GM18508 (cell line): ENCODE results near the gene SLC1A2.

Experiments
- ATAC-seq: cut with Tn5 transposase; IDR thresholded peaks from one replicate; pipeline ENCODE4 v1.9.1; 2021; ENCODE audit warnings: moderate number of reproducible peaks; ENCODE audit not compliant: insufficient read depth, unreplicated experiment

The SLC1A2 gene

DNA sequence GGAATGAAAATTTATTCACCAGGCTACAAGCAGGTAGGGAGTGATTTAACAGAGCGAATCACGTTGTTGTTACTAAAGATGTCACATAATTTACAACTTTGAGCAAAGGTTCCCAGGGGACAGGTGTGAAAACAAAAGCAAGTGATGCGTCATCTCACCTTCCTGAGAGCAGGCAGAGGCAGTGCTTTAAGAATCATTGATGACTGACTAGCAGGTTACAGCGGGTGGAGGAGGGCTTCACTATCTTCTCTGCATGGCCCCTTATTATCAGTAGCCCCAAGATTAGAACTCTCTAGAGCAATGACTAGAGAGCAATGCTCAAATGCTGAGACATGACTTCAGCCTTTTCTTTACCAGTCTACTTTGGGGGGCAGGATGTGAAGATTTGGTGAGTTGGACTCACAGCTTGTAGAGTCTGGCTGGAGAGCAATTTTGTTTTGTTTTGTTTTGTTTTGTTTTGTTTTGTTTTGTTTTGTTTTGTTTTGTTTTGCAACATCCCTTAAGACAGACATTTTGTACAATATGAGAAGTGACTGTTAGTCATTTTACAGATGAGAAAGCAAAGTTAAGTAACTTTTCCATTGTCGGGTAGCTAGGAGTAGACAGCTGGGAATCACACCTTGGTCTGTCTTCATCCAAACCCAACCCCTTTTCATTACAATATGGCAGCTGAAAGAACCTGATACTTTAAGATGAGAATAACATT, 84.8 kb downstream of the SLC1A2 start:
- ATAC-seq: peak; percentile 62

DNA sequence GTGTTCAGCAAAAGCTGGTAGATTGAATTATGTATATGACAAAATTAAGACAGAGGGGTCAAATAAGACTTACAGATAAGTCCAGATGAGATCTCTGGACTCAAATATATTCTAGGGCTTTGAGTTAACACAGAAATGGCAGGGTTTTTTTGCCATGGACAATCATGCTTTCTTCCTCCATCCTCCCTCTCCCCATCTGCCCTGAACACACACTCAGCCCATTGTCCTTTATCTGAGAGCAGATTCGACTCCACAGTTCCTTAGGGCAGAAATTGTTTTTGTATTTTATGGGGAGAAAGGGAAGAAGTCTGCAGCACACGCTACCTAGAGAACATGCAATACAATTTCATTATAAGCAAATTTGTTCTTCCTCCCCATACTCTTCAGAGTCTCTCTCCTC, 86.8 kb downstream of the SLC1A2 start:
- no peak for ATAC-seq

DNA sequence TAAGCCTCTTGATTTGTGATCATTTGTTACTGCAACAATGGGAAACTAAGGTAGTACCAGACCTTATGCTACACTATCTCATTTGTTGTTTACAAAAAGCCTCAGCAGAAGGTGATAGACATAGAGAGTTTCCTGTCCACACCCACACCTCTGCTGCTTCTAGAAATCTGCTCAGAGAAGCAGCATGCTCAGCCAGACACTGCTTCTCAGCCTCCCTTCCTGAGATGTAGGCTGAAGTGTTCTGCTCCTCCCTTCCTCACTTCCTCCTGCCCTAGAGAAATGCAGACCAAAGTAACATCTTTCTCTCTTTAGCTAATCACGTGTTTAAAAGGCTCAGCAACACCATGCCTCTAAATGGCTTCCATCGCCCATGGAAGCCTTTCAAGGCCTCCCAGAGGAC, 88.4 kb downstream of the SLC1A2 start:
- ATAC-seq: no peak

DNA sequence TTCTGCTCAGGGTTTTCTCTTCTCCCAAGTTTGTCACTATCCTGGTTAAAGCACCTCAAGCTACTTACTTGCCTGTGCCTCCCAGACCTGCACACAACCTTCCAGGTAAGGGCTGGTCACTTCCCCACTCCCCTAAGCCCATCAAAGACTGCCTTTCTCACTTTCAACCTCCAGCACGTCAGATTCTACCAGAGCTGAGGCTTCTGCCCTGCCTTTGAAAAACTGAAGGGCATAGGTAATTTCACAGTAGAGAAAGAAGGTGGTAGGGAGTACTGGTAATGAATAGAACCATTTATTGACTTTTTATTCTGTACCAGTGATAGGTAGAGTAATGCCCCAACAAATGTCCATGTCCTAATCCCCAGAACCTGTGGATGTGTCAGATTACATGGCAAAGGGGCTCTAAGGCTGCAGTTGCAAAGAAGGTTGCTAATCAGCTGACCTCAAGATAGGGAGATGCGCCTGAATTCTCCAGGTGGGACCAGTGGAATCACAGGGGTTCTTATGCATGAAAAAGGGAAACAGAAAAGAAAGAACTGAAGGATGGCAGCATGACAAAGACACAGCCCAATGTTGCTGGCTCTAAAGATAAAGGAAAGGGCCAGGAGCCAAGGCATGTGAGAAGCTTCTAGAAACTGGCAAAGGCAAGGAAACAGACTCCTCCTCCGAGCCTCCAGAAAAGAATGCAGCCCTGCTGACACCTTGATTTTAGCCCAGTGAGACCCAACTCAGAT, 89.0 kb downstream of the SLC1A2 start:
- no peak for ATAC-seq

DNA sequence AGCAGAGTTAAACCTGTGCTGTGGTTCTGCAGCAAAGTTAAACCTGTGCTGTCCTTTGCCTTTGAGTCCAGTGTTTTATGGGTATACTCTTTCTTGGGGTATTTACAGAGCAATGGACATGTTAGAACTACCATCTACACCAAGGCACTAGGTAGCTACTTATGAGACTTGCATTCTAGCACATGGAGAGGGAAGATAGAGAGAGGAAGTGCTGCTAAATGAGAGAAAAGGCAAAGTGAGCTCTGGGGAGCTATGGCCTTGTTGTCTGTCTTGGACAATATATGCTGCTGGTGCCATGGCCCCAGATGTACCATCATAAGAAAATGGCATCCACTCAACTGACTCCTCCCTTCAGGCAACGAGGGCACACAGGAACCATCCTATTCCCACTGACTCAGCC, 91.5 kb downstream of the SLC1A2 start:
- ATAC-seq: no peak

DNA sequence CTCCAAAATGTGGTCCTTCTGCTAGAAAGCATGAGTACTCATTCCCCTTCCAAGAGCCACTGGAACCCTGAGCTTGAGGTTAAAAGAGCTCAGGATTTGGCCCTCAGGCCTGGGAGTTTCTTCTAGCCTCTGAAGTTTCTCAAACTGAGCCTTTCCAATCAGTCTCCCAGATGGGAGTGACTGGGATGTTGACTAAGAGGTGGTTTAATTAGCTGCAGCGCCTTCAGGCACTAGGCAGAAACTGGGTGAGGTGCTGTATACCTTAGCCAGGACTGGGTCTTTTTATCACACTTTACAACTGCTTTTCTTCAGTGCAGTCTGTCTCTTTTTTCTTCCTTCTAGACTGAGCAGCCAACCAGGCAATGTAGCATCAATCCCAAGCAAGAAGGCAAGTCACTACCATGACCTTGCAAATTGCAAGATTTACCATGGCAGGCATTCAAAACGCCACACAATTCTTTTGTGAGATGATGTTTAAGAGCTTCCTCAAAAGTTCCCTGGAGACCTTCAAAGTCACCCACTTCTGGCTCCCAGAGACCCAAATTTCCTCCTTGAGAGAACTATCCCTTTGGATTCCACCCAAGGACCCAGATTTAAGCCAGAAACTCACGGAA, 93.0 kb downstream of the SLC1A2 start:
- ATAC-seq: no peak

DNA sequence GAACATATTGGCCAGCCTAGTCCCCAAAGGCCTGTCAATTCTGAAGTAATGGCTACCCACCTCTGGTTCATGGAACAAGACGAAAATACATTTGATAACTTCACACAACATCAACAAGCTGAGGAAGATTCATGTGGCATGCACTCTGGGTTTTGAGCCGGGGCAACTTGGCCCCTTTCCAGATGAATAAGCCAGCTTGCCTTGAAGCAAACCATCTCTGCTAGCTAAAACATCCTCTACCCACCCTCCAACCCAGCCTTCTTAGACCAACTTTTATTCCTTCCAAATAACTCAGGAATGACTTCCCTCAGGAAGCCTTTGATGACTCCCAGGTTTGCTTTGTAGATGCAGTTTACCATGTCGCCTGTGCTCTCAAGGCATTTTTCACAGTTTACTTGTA, 94.4 kb downstream of the SLC1A2 start:
- ATAC-seq: no peak

DNA sequence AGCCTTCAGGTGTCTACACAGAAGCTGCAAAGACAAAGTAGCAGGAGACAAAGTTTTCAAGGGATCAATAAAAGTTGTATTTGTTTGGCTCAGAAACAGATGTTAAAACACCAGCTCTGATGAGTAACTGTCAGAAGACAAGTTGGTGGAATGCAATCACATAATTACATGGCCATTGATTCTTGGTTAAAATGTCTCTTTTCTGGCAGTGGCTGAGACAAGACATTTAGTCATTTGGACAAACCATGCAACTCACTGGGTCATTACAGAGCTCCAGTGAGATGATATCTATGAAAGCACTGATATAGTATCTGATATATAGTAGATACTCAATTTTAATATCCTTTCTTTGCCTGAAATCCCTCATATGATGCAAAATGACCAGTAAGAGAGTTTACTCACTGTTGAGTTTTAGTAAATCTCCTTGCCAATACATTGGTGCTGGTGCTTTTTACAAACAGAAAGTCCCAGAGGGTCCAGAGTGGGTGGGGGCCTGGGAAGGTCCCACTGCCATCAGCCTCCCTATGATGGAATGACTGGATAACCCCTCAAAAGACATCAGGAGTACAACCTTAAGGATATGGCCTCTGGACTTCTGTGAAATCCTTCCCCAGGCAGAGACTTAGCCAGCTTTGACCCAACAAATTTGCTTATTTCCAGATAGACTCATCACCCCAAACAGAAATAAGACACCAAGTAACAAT, 95.0 kb downstream of the SLC1A2 start:
- no peak for ATAC-seq

DNA sequence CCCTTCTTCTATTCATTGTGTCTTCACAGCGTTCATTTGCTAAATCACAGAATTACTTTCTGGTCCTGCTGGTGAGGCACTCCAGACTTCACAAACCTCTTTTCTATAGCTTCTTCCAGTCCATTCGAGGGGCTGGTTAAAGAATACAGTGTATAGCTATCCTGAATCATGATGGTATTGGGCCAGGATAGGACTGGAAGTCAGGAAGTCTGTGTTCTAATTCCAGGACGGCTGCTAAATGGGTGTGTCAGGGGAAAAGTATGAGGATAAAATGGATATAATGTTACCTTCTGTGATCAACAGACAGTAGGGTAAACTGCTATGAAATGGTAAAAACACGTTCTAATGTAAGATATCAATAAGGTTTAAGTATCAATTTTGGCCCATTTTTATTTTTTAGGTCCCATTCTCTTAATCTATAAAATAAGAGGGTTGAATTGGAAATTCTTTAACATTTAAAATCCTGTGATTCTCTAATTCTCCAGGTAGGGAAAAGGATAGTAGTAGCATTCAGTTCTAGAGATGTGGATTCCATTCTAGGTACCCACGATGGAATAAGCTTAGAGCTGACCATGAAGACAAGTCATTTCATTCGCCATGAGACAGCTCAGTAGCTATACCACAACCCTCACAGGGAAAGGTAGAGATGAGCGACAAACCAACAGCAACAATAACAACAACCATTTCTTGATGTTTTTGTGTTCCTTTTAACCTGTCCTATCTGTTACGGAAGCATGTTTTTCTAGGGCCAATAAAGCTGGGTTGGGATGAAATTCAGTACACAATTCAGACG, 96.1 kb downstream of the SLC1A2 start:
- ATAC-seq: no peak

DNA sequence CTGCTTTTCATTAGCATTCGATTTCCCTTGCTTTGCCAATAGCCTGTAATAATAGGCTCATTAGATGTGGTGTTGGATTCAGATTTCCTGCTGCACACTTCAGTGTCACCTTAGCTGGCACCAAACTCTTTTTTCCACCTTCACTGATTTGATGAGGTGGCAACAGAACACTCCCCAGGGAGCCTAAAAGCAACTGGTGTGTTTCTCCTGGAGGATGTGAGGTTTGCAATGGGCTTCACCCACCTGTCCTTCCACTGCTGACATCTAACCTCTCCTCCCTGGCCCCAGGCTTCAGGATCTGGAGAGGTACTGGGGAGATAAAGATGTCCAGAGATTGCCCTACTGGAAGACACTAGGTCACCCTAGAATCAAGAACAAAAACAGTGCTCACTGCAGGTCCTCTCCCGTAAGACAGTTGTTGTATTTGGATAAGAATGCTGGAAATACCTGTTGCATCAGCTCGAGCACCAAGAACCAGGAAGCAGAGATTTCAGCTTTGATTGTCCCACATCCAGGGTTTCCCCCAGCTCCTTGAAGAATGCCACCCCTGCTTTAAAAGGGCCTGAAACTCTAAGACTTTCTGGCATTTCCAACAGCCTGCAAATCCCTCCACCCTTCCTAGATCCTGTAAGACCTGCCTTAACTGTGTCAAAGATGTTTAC, 96.9 kb downstream of the SLC1A2 start:
- ATAC-seq: no peak

DNA sequence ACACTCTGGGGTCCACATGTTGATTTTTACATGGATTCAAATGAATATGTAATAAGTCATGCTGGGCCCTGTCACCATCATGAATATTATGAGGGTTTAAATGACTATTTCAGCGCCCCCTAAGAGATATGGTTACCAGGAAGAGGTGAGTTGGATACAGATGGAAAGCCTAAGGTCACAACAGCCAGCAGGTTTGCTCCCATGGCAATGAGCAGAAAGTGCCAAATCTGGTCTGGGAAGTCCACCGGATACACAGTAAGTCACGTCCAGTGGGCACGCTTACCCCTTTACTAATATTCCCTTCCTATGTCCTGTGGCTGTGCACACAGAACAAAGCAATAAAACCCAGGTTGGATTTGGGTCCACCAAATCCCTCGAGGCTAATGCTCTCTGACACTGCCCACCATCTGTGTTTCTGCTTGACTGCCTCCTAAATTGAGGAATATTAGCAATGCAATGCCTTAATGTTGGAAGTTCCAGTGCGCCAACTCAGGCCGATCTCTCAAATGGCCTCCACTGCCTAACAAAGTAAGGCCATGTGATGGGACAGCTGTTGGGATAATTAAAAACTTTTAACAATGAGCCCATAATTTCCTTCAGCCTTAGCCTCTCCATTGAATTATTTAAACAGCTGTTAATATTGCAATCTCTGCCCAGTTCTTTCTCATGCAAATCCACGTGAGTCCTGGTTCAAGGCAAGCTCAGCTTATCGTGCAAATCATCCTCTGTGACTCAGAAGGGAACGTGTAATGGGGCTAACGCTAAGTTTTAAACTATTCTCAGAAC, 97.6 kb downstream of the SLC1A2 start:
- ATAC-seq: no peak

DNA sequence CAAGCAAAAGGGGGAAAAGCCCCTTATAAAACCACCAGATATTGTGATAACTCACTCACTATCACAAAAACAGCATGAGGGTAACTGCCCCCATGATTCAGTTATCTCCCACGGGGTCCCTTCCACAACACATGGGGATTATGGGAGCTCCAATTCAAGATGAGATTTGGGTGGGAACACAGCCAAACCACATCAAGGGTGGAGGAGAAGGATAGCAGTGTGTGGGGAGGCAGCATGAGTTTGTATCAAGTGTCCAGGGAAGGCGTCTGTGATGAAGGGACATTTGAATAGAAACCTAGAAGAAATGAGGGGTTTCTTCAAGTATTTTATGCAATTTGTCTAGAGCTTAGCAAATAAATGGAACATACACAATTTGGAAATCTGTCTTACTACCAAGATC, 98.2 kb downstream of the SLC1A2 start:
- no peak for ATAC-seq

DNA sequence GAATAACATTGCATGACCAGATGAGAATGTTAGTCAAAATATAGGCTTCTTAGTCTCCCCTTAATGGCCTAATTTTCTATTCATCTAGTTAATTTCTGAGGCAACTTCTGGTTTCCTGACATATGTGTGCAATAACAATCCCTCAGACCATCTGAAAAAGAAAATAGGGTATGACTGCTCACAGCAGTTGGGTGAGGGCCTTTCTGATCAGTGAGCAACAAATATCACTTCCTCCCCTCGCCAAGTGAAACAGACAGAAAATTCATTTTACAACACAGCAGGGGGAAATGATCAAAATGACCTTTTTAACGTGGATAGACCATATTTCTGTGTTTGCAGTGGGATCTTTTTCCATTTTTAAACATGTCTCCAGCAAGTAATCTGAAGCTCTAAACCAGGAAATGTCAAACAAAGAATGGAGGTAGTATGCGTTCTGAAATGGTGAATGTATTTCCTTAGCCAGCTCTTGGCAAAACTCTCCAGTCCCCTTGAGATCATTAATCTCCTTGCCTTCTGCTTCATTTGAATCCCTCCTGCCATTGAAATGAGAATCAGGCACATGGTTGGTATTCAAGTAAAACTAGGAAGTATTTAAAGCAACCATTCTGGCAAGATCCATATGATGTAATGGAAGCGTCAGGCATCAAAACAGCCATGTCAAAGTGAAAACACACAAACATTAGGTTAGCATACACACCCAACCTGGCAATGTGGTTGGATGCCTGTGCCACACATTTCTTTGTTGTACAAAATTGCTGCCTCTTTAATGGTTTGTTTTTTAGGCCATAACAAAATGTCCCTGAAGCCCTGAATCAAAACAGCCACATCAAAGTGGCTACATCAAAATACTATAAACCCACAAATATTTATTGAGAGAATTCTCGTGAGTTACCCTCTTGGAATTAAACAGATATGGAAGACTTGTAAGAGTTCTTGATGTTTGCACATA, 100.1 kb downstream of the SLC1A2 start:
- ATAC-seq: no peak

DNA sequence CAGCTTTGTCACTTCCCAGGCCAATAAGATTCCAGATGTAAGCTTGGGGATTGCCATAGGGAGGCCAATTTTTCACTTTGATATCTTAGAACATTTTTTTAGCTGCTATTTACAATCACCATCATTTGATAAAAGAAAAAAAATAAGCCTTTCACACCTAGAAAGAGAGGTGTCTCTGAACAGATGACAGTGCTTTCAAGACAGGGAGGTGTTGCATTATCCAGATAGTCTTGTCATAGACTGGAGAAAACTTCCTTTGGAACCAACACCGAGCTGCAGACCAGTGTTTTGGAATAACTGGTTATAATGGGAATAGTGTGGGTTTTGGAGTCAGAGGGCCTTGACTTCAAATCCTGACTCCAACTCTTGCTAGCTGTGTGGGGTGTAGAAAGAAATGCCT, 101.0 kb downstream of the SLC1A2 start:
- no peak for ATAC-seq

DNA sequence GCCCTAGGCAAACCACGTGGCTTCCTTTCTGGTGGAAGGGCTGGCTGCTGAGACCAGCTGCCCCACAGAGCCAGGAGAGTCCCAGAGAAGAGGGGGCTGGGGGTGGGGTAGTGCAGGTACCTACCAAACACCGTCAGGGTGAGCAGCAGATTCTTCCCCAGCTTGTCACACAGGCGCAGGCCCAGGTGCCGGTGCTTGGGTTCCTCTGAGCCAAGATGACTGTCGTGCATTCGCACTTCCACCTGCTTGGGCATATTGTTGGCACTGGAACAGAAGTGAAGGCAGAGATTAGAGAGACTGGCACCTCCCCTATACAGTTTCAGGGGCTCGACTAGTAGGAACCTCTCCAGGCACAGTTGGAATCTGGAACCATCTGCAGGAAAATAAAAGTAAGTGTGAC, 102.1 kb downstream of the SLC1A2 start:
- no peak for ATAC-seq

DNA sequence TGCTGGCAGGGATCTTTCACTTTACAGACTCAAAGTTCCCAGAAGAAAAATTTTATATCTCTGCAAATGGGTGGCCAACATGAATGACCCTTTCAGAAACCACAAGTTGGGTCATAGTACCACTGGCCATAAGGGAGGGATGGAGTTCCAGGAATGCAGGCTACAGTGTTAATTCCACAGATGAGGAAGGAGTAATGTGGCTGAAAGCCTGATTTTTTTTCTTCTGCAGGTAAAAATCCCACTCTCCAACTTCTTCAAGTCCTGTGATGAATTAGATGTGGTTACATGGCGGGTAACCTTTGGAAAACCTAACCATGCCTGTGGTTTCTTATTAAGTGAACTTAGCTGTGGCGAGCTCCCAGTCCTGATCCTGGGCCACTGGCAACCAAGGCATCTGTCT, 103.2 kb downstream of the SLC1A2 start:
- ATAC-seq: no peak

DNA sequence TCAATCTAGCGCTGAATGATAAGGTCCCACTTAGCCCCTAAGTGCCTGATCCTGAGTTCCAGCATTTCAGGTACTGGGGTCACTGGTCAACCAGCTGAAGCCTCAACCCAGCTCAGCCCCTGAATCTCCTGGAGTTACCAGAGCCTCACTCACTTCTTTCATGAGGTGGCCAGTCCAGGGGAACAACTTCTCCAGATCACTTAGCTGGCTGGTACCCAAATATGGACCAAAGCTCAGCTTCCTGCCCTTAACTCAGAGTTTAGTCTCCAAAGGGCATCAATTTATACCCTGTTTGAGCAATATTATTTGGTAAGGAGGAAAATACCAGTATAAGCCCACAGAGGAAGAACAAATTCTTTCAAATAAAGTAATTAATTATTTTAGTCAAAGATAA, 105.6 kb downstream of the SLC1A2 start:
- no peak for ATAC-seq
